ENCODE results near the gene RAD52.
A peak's percentile ranks its signal among the peaks of the same experiment; 100 is the strongest.

DNA sequence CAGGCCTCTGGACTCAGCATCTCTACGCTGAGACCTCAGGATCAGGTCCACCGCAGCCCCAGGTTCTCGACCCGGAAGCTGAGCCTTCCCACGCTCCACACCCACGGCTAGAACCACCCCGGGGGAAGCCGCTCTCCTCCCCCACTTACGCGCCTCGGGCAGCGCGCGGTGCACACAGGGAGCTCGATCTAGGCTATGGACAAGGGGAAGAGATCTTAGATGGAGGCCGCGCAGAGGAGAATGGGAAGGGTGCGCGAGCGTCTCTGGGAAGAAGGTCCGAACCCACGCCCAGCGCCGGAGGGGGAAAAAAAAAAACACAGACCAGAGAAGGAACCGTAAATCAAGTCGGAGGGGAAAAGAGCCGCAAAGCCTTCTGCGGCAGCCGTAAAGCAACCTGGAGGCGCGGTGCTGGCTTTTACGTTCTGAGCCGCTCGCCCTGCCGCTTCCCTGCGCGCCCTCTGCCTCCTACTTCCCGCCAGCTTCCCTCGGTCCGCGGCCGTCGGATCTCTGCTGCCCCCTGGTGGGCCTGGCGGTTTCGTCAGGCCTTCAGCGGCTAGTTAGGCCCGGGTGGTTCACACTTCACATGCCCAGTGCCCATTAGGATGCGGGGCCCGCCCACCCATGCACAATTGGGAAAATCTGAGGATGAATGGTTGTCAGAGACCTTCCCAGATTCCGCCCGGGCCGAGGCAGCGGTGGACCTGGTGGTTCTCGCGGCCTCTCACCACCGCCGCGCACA is at the start of gene RAD52:
- TF ChIP-seq, protein P1, sequence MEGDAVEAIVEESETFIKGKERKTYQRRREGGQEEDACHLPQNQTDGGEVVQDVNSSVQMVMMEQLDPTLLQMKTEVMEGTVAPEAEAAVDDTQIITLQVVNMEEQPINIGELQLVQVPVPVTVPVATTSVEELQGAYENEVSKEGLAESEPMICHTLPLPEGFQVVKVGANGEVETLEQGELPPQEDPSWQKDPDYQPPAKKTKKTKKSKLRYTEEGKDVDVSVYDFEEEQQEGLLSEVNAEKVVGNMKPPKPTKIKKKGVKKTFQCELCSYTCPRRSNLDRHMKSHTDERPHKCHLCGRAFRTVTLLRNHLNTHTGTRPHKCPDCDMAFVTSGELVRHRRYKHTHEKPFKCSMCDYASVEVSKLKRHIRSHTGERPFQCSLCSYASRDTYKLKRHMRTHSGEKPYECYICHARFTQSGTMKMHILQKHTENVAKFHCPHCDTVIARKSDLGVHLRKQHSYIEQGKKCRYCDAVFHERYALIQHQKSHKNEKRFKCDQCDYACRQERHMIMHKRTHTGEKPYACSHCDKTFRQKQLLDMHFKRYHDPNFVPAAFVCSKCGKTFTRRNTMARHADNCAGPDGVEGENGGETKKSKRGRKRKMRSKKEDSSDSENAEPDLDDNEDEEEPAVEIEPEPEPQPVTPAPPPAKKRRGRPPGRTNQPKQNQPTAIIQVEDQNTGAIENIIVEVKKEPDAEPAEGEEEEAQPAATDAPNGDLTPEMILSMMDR (IDR thresholded peaks at IDR 0.05) = peak; percentile 95 to 99
- peak in 1 of 2 donors; percentile 45 for TF ChIP-seq POLR2A (IDR thresholded peaks at IDR 0.05)
- no peak for TF ChIP-seq EP300 (IDR thresholded peaks at IDR 0.05)

All from suprapubic skin (tissue), 3 donors.